MM.1S (cell line): Measurements from ENCODE around the gene ABHD15.

Source experiments
- DNase-seq: peaks from one replicate; pipeline ENCODE4 v3.0.0-alpha.2; 2015
- H2AFZ ChIP-seq: fragments of 300-600 bp; sonication (generic); 2 replicates; pipeline ENCODE4 v1.6.0; 2016; ENCODE audit warnings: antibody characterized with exemption, low read length
- H3F3A ChIP-seq: fragments of 300-600 bp; sonication (generic); 2 replicates; pipeline ENCODE4 v1.6.1; 2016; ENCODE audit warnings: mild to moderate bottlenecking, antibody characterized with exemption, low read length, moderate library complexity, mixed read lengths; ENCODE audit not compliant: insufficient read depth
- H3K27ac ChIP-seq: fragments of 300-600 bp; sonication (generic); 2 replicates; pipeline ENCODE4 v1.5.1; 2016; ENCODE audit warnings: mild to moderate bottlenecking, low read length
- H3K27me3 ChIP-seq: fragments of 300-600 bp; sonication (generic); replicated peaks from 2 replicates; pipeline ENCODE4 v1.6.0; 2016; ENCODE audit warnings: low read length; ENCODE audit not compliant: insufficient read depth
- H3K36me3 ChIP-seq: fragments of 300-600 bp; sonication (generic); replicated peaks from 2 replicates; pipeline ENCODE4 v1.6.1; 2016; ENCODE audit warnings: mild to moderate bottlenecking, low read length, mixed read lengths; ENCODE audit not compliant: insufficient read depth
- H3K4me1 ChIP-seq: fragments of 300-600 bp; sonication (generic); 2 replicates; pipeline ENCODE4 v1.6.1; 2016; ENCODE audit warnings: low read length, mixed read lengths
- H3K4me2 ChIP-seq: fragments of 300-600 bp; sonication (generic); 2 replicates; pipeline ENCODE4 v1.6.0; 2016; ENCODE audit warnings: low read depth, low read length
- H3K4me3 ChIP-seq: fragments of 300-600 bp; sonication (generic); 2 replicates; pipeline ENCODE4 v1.5.1; 2016; ENCODE audit warnings: low read length, mixed read lengths
- H3K79me2 ChIP-seq: fragments of 300-600 bp; sonication (generic); 2 replicates; pipeline ENCODE4 v1.6.1; 2016; ENCODE audit warnings: mixed run types, low read length, mixed read lengths
- H3K9ac ChIP-seq: fragments of 300-600 bp; sonication (generic); 2 replicates; pipeline ENCODE4 v1.6.1; 2016; ENCODE audit warnings: low read length, mixed read lengths
- H3K9me2 ChIP-seq: fragments of 300-600 bp; sonication (generic); replicated peaks from 2 replicates; pipeline ENCODE4 v1.6.1; 2016; ENCODE audit warnings: mild to moderate bottlenecking, low read length, mixed read lengths; ENCODE audit not compliant: insufficient read depth
- H3K9me3 ChIP-seq: fragments of 300-600 bp; sonication (generic); replicated peaks from 2 replicates; pipeline ENCODE4 v1.6.1; 2016; ENCODE audit warnings: mild to moderate bottlenecking, low read length, mixed read lengths; ENCODE audit not compliant: insufficient read depth
- H4K20me1 ChIP-seq: fragments of 300-600 bp; sonication (generic); 2 replicates; pipeline ENCODE4 v1.6.1; 2016; ENCODE audit warnings: mild to moderate bottlenecking, low read length, moderate library complexity, mixed read lengths; ENCODE audit not compliant: insufficient read depth
- EZH2 ChIP-seq: fragments of 300-600 bp; sonication (generic); optimal IDR thresholded peaks from 2 replicates; pipeline ENCODE3; 2017; ENCODE audit warnings: low read depth, mild to moderate bottlenecking, antibody characterized with exemption, low read length, mixed read lengths
- EZH2phosphoT487 ChIP-seq: fragments of 300-600 bp; sonication (generic); IDR thresholded peaks from 2 replicates; pipeline ENCODE4 v1.6.1; 2018; ENCODE audit warnings: antibody characterized with exemption, low read length
- TF ChIP-seq, protein P1 (sequence below): fragments of 300-600 bp; sonication (generic); IDR thresholded peaks from 2 replicates; pipeline ENCODE4 v1.5.1; 2016; ENCODE audit warnings: antibody characterized with exemption, low read length, mixed read lengths

The ABHD15 gene

GRCh38 chr17:29518359-29518758 is 48.5 kb downstream of the ABHD15 start:
- H3K9ac ChIP-seq: no peak overlapping the region
- no peak for DNase-seq
- no peak overlapping the region for H3K27ac ChIP-seq
- H2AFZ ChIP-seq: no peak overlapping the region
- H3K9me3 ChIP-seq: no peaks in the 10 kb centered on the region
- H3F3A ChIP-seq: no peaks in the 10 kb centered on the region
- TF ChIP-seq EZH2 (no peak), EZH2phosphoT487 (no peak)
- TF ChIP-seq, protein P1, sequence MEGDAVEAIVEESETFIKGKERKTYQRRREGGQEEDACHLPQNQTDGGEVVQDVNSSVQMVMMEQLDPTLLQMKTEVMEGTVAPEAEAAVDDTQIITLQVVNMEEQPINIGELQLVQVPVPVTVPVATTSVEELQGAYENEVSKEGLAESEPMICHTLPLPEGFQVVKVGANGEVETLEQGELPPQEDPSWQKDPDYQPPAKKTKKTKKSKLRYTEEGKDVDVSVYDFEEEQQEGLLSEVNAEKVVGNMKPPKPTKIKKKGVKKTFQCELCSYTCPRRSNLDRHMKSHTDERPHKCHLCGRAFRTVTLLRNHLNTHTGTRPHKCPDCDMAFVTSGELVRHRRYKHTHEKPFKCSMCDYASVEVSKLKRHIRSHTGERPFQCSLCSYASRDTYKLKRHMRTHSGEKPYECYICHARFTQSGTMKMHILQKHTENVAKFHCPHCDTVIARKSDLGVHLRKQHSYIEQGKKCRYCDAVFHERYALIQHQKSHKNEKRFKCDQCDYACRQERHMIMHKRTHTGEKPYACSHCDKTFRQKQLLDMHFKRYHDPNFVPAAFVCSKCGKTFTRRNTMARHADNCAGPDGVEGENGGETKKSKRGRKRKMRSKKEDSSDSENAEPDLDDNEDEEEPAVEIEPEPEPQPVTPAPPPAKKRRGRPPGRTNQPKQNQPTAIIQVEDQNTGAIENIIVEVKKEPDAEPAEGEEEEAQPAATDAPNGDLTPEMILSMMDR: no peak
- H3K79me2 ChIP-seq: no peaks in the 10 kb centered on the region
- H3K9me2 ChIP-seq: no peaks in the 10 kb centered on the region
- no peaks in the 10 kb centered on the region for H4K20me1 ChIP-seq
- H3K4me1 ChIP-seq: no peaks in the 10 kb centered on the region
- H3K4me3 ChIP-seq: no peak overlapping the region
- H3K27me3 ChIP-seq: no peaks in the 10 kb centered on the region
- no peak overlapping the region for H3K4me2 ChIP-seq
- H3K36me3 ChIP-seq: 0 out of 2 replicates have a peak, but pooled peaks cover 3% of the 10 kb centered on the region

DNA sequence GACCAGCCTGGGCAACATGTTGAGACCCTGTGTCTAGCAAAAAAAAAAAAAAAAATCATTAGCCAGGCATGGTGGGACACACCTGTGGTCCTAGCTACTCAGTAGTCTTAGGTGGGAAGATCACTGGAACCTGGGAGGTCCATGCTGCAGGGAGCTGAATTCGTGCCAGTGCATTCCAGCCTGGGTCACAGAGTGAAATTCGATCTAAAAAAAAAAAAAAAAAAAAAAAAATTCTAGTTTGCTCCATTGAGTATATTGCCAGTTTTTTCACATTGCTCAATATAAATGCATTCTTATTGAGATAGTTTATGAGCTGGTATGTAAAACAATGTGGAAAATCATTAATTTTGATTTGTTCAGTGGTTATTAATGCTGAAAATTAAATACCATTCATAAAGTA is 52.0 kb downstream of the ABHD15 start:
- H3K27ac ChIP-seq: no peak overlapping the region
- no peaks in the 10 kb centered on the region for H3K4me1 ChIP-seq
- no peak overlapping the region for H3K9ac ChIP-seq
- no peak overlapping the region for H2AFZ ChIP-seq
- TF ChIP-seq EZH2: no peak
- TF ChIP-seq EZH2phosphoT487: no peak
- TF ChIP-seq, protein P1: no peak
- no peaks in the 10 kb centered on the region; the same call in 1 of the 2 replicates for H3K36me3 ChIP-seq
- H3K9me3 ChIP-seq: no peaks in the 10 kb centered on the region
- no peaks in the 10 kb centered on the region for H3K79me2 ChIP-seq
- H3F3A ChIP-seq: 0 out of 2 replicates have a peak, but pooled peaks cover 2% of the 10 kb centered on the region
- DNase-seq: no peak
- no peak overlapping the region for H3K4me2 ChIP-seq
- H3K27me3 ChIP-seq: no peaks in the 10 kb centered on the region
- H3K4me3 ChIP-seq: no peak overlapping the region
- no peaks in the 10 kb centered on the region for H3K9me2 ChIP-seq
- H4K20me1 ChIP-seq: no peaks in the 10 kb centered on the region

DNA sequence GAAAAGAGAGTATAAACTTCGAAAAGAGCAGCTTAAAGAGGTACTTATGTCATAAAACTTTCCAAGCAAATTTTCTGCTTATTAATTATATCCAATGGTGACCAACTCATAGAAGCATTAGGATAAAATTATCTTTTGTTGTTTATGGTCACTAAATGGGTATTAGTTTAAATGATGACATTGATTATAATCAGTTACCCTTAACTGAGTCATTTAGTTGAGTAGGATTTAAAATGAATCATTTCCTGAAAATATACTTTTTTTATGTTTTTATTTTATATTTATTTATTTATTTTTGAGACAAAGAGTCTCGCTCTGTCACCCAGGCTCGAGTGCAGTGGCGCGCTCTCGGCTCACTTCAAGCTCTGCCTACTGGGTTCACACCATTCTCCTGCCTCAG is 55.9 kb downstream of the ABHD15 start:
- Histone ChIP-seq H3K4me3 (no peak overlapping the region), H3K36me3 (peaks cover 4% of the 10 kb centered on the region; the same call in 1 of the 2 replicates), H4K20me1 (no peaks in the 10 kb centered on the region), H3K9me3 (no peaks in the 10 kb centered on the region), H3K4me1 (no peaks in the 10 kb centered on the region), H3K9ac (no peak overlapping the region), H3K79me2 (no peaks in the 10 kb centered on the region), H3F3A (0 out of 2 replicates have a peak, but pooled peaks cover 2% of the 10 kb centered on the region), H2AFZ (no peak overlapping the region), H3K4me2 (no peak overlapping the region), H3K27ac (no peak overlapping the region), H3K9me2 (no peaks in the 10 kb centered on the region), H3K27me3 (no peaks in the 10 kb centered on the region)
- TF ChIP-seq EZH2phosphoT487 (no peak), EZH2 (no peak)
- TF ChIP-seq, protein P1: no peak
- no peak for DNase-seq
